ENCODE measurements around the gene C2.
"Not testable (repeated sequence)": the region's sequence is repeated elsewhere in the genome, so short reads cannot be mapped to it uniquely, and the experiment has no call there.

GRCh38 chr6:31980195-31980876, 52.8 kb downstream of the C2 start:
- TF ChIP-seq POLR2AphosphoS5 (IDR thresholded peaks at IDR 0.05; ENCODE audit: borderline replicate concordance, low read depth, low read length); EZH2 (IDR thresholded peaks at IDR 0.05); FOXP2 (optimal IDR thresholded peaks at IDR 0.05; ENCODE audit: control extremely low read depth, extremely low read length, insufficient read depth): not testable (repeated sequence)

Data from SK-N-MC (cell line).